ENCODE data around the gene CBX3. TPM values are rescaled to one million over a fixed set of nuclear protein-coding genes. Genes with fewer than 3 reads are reported as not detected.
"Not testable (repeated sequence)": the region's sequence is repeated elsewhere in the genome, so short reads cannot be mapped to it uniquely, and the experiment has no call there.

The CBX3 gene
- total RNA-seq, 1 donor from 2014 or later: 151 TPM

GRCh38 chr7:26191974-26192479 is 9.5 kb upstream of the CBX3 start:
- DNase-seq (ENCODE audit: low read depth): no peak
- no peak overlapping the region for H3K4me3 ChIP-seq (ENCODE audit: low read depth, low read length)
- no peak for TF ChIP-seq CTCF (conservative IDR thresholded peaks at IDR 0.05; ENCODE audit: low read depth, low read length)

GRCh38 chr7:26192485-26193087 is 9.0 kb upstream of the CBX3 start:
- DNase-seq (ENCODE audit: low read depth): no peak
- H3K4me3 ChIP-seq (ENCODE audit: low read depth, low read length): no peak overlapping the region
- no peak for TF ChIP-seq CTCF (conservative IDR thresholded peaks at IDR 0.05; ENCODE audit: low read depth, low read length)

GRCh38 chr7:26193432-26194207 is 7.9 kb upstream of the CBX3 start:
- no peak overlapping the region for H3K4me3 ChIP-seq (ENCODE audit: low read depth, low read length)
- DNase-seq (ENCODE audit: low read depth): no peak
- TF ChIP-seq CTCF (conservative IDR thresholded peaks at IDR 0.05; ENCODE audit: low read depth, low read length): no peak

DNA sequence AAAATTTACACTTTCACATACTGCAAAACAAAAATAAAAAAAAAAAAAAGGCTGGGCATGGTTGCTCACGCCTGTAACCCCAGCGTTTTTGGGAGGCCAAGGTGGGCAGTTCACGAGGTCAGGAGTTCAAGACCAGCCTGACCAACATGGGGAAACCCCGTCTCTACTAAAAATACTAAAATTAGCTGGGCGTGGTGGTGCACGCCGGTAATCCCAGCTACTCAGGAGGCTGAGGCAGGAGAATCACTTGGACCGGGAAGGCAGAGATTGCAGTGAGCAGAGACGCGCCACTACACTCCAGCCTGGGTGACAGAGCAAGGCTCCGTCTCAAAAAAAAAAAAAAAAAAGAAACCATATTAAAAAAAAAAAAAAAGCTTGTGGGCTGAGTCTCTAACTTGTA is 6.8 kb upstream of the CBX3 start:
- not testable (repeated sequence) for DNase-seq (ENCODE audit: low read depth); H3K4me3 ChIP-seq (ENCODE audit: low read depth, low read length)

DNA sequence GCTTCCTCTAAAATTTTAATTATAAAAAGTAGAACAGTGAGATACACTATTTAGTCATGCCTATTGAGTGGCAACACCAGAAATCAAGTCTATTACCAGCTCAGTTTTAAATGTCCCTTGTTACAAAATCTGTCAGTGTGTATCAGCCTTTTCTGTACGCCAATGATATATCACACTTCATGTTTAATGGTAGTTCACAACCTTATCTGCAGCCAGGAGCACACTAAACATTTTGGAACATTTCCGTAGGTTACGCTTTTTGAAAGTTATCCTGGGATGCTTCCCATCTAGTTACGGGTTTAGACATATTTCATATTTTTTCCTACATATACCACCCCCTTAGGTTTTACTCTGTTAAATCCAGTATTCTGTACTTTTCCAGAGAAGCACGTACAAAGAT is 6.4 kb upstream of the CBX3 start:
- no peak for TF ChIP-seq CTCF (conservative IDR thresholded peaks at IDR 0.05; ENCODE audit: low read depth, low read length)
- DNase-seq (ENCODE audit: low read depth): no peak
- no peak overlapping the region for H3K4me3 ChIP-seq (ENCODE audit: low read depth, low read length)

DNA sequence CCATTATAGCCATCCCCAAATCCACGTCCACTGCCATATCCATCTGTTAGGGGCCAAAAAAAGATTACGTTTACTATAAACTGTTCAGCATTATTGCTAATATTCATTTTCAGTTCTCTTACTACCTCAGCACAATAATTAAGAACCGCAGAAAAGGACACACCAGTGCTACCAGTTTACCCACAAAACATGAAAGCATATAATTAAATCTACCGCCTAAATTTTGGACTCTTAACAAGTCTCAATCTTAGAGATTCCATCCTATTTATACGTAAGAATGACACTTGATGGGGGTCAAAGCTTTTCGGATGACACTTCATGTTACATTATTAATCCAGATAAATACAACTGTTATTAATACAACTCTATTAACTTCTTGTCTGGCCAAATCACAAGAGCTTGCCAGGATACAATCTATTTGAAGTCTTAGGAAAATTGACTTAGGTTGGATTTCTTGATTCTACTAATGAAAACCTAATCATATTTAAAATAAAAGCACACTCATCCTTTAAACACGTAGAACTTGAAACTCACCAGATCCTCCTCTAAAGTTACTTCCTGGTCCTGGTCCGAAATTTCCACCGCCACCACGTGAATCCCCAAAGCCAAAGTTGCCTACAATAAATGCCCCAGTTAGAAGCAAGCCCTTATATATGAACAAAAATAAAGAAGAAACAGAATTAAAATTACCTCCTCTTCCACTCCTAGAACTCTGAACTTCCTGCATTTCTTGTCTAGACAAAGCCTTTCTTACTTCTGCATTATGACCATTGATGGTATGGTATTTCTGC is 5.5 kb upstream of the CBX3 start:
- no peak overlapping the region for H3K4me3 ChIP-seq (ENCODE audit: low read depth, low read length)
- no peak for DNase-seq (ENCODE audit: low read depth)
- TF ChIP-seq CTCF (conservative IDR thresholded peaks at IDR 0.05; ENCODE audit: low read depth, low read length): no peak
